Peyer's patch (tissue), 4 donors: ENCODE data around the gene PACS2. TPM values are rescaled to one million over a fixed set of nuclear protein-coding genes. Genes with fewer than 3 reads are reported as not detected.

Experiments used
- DNase-seq, 3 donors: peaks; one replicate each; pipeline ENCODE4 v3.0.0-alpha.2; 2017 to 2019
- H3K27ac ChIP-seq, 4 donors: fragments of 200-600 bp; sonication (generic); one replicate each; pipeline ENCODE4 v1.5.1; 2016 to 2019
- H3K27me3 ChIP-seq, 2 donors: fragments of 200-600 bp; sonication (generic); one replicate each; pipeline ENCODE4 v1.5.1; 2019
- H3K36me3 ChIP-seq, 3 donors: fragments of 200-600 bp; sonication (generic); one replicate each; pipeline ENCODE4 v1.5.1; 2016 to 2019
- H3K4me1 ChIP-seq, 4 donors: fragments of 200-600 bp; sonication (generic); one replicate each; pipeline ENCODE4 v1.5.1; 2016 to 2019
- H3K4me3 ChIP-seq, 4 donors: fragments of 200-600 bp; sonication (generic); 1 replicate in 3 of 4; 2 replicates in 1 of 4; pipeline ENCODE4 v1.5.1; 2016 to 2019; ENCODE audit warnings: mild to moderate bottlenecking in 1 of 4
- H3K9me3 ChIP-seq, 4 donors: fragments of 200-600 bp; sonication (generic); one replicate each; pipeline ENCODE4 v1.5.1; 2016 to 2019; ENCODE audit warnings: mild to moderate bottlenecking in 1 of 4
- POLR2A ChIP-seq, 2 donors: fragments of 450-650 bp; IDR thresholded peaks; one replicate each; pipeline ENCODE4 v1.5.1; 2017; ENCODE audit warnings: antibody characterized with exemption in 2 of 2, mild to moderate bottlenecking in 2 of 2, moderate library complexity in 2 of 2
- total RNA-seq, 4 donors: library from RNA; depleted of rRNA; stranded (reverse); fragments of >200 nt; gene quantifications; one replicate each; pipeline ENCODE4 v1.1.0, GENCODE V29; 2016
- TF ChIP-seq, protein P1 (sequence below), 6 experiments: fragments of 450-650 bp in 4 of 6; fragments of 200-600 bp in 2 of 6; sonication (generic) in 1 of 6; IDR thresholded peaks; one replicate each; pipeline ENCODE4 v1.5.1; 2017 to 2019; ENCODE audit warnings: antibody characterized with exemption in 6 of 6, mild to moderate bottlenecking in 3 of 6, moderate library complexity in 1 of 6

PACS2 gene
- total RNA-seq, 4 donors from 2014 or later: 77.2 to 158 (median 126) TPM

DNA sequence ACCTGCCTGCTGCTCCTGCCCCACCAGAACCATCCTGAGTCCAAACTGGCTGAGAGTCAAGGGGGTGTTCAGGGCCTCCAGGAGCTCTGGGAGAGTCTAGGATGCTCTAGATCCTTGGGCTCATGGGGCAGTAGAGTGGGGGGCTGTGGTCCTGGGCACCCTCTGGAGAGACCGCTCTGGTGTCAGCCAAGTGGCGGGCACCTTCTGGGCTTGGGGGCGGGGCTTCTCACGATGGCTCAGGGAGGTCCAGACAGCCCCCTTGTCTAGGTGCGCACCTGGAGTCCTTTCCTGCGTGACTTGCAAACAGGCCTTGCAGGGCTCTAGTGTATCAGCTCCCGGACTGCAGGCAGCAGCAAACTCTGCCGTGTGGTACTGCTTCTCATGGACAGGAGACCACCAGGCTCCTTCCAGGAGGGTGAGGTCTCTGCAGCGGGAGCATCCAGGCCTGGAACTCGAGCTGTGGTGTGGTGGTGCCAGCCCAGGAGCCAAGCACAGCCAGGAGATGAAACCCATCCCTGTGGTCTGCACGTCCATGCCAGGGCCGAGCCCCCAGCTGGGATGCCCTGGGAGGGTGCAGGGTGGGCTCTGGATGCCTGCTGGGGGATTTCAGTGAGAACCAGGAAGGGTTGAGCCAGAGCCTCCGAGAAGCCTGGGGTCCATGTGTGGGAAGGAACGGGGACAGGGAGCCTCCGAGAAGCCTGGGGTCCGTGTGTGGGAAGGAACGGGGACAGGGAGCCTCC, 15.0 kb downstream of the PACS2 start:
- H3K36me3 ChIP-seq: no peaks in the 10 kb centered on the region
- H3K9me3 ChIP-seq: no peaks in the 10 kb centered on the region
- TF ChIP-seq, protein P1, sequence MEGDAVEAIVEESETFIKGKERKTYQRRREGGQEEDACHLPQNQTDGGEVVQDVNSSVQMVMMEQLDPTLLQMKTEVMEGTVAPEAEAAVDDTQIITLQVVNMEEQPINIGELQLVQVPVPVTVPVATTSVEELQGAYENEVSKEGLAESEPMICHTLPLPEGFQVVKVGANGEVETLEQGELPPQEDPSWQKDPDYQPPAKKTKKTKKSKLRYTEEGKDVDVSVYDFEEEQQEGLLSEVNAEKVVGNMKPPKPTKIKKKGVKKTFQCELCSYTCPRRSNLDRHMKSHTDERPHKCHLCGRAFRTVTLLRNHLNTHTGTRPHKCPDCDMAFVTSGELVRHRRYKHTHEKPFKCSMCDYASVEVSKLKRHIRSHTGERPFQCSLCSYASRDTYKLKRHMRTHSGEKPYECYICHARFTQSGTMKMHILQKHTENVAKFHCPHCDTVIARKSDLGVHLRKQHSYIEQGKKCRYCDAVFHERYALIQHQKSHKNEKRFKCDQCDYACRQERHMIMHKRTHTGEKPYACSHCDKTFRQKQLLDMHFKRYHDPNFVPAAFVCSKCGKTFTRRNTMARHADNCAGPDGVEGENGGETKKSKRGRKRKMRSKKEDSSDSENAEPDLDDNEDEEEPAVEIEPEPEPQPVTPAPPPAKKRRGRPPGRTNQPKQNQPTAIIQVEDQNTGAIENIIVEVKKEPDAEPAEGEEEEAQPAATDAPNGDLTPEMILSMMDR (IDR thresholded peaks at IDR 0.05): no peak
- TF ChIP-seq POLR2A (IDR thresholded peaks at IDR 0.05): no peak
- H3K4me3 ChIP-seq: no peak overlapping the region
- DNase-seq: peak in 1 of 3 donors; percentile 47
- no peak overlapping the region for H3K27ac ChIP-seq
- H3K27me3 ChIP-seq: no peaks in the 10 kb centered on the region
- peaks cover 0 to 10% (median 2%) of the 10 kb centered on the region in 4 donors for H3K4me1 ChIP-seq

DNA sequence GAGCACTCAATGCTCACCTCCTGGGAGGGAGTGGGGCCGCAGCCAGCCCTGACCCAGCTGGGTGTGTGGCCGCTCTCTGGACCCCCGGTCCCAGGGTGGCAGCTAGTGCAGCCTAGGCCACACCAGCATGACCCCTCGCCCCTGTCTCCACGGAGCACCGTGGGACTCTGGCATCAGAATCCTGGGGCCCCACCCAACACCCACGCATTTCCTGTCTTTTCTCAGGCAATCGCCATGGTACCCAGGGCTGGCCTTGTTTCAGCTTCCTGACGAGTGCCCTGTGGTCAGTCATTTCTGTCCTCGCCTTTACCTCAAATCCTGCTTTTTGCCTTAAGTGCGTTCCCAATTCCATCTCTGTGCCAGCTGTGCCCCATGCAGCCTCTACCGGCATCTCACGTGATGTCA, 15.9 kb downstream of the PACS2 start:
- peak overlapping the region in 1 of 4 donors; percentile 58 for H3K27ac ChIP-seq
- H3K36me3 ChIP-seq: no peaks in the 10 kb centered on the region
- no peaks in the 10 kb centered on the region for H3K9me3 ChIP-seq
- TF ChIP-seq, protein P1 (IDR thresholded peaks at IDR 0.05): no peak
- no peak for TF ChIP-seq POLR2A (IDR thresholded peaks at IDR 0.05)
- peaks cover 0 to 6% (median 2%) of the 10 kb centered on the region in 4 donors for H3K4me1 ChIP-seq
- H3K27me3 ChIP-seq: no peaks in the 10 kb centered on the region
- peak in 1 of 3 donors; percentile 47 for DNase-seq
- no peak overlapping the region for H3K4me3 ChIP-seq

DNA sequence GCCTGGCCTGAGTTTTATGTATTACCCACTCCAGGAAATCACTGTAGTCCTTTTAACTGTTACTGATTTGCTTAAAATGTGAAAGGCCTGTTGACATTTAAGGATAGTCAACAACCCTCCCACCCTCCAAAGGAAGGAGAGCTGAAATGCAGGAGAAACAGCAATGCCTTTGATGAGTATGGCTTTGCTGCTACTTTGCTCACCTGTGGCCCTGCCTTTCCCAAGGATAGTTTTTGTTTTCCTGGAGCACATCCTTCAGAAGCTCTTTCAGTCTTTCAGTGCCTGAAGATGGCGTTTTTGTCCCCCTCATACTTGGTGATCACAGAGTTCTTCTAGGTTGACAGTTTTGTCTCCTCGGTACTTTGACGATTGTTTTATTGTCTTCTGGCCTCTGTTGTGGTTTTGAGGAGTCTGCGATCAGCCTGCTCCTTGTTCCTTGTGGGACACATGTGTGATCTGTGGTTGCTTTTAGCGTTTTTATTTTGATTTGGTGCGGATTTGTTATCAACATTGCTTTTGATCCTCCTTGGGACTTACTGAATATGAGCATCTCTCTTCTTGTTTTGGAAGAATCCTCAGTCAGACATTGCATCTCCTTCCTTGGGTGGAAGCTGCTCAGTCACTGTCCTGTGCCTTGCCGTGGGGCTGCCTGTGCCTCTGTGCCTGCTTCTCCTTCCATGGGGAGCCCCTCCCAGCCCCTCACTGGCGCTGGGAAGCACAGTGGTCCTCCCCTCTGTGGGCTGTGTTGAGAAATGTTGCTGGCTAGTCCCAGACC, 17.2 kb downstream of the PACS2 start:
- Histone ChIP-seq H3K27ac (no peak overlapping the region), H3K4me1 (peaks cover 0 to 6% (median 2%) of the 10 kb centered on the region in 4 donors), H3K9me3 (no peaks in the 10 kb centered on the region), H3K4me3 (no peak overlapping the region), H3K36me3 (no peaks in the 10 kb centered on the region), H3K27me3 (no peaks in the 10 kb centered on the region)
- no peak for DNase-seq
- no peak for TF ChIP-seq POLR2A (IDR thresholded peaks at IDR 0.05)
- TF ChIP-seq, protein P1 (IDR thresholded peaks at IDR 0.05): no peak

DNA sequence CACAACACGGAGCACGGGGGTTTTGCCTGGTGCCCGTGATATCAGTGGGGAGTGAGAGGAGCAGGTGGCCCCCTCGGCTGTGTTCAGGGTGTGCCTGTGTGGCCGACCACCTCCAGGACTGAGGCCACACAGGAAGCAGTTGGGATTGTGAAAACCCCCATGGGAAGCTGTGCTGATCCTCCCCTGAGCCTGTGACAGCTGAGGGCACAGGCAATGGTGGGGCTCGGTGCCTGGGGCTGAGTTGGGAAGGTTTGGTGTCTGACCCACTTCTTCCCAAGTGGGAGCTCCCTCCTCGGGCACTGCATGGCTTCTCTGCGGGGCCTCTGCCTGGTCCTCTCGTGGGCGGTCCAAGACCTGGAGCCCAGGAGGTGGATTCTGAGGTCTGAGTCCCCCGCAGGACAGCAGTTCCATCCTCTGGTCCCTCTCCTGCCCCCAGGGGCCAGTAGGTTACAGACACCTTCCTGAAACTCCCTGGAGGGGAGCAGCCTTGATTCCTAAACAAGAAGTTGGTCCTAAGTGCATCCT, 17.9 kb downstream of the PACS2 start:
- no peak overlapping the region for H3K27ac ChIP-seq
- no peak for TF ChIP-seq POLR2A (IDR thresholded peaks at IDR 0.05)
- TF ChIP-seq, protein P1 (IDR thresholded peaks at IDR 0.05): no peak

DNA sequence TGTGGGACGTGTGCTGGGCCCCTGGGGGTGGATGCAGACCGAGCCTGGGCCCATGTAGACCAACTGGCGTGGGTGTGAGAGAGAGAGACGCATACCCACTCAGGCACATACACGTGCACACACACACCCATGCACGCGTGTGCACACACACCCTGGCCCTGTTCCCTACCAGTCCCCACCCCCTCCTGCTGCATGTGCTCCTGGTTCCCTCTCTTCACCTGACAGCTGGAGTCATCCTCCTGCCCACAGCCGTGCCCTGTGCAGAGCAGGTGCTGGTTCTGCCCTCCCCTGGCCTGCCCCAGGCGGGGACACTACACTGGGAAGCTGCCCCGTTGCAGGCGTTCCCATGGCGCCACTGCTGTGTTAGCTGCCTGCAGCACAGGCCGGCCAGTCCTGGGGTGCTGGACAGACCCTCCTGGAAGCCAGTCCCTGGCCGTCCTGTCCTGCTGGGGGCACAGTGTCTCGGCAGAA, 18.5 kb downstream of the PACS2 start:
- DNase-seq: no peak
- peaks cover 0 to 9% (median 2%) of the 10 kb centered on the region in 4 donors for H3K4me1 ChIP-seq
- TF ChIP-seq POLR2A (IDR thresholded peaks at IDR 0.05): no peak
- TF ChIP-seq, protein P1 (IDR thresholded peaks at IDR 0.05): no peak
- no peaks in the 10 kb centered on the region for H3K36me3 ChIP-seq
- no peak overlapping the region for H3K27ac ChIP-seq
- H3K9me3 ChIP-seq: no peaks in the 10 kb centered on the region
- H3K4me3 ChIP-seq: no peak overlapping the region
- H3K27me3 ChIP-seq: no peaks in the 10 kb centered on the region

More for the DNA sequence above, 17.9 kb downstream of the PACS2 start:
- Histone ChIP-seq H3K36me3 (no peaks in the 10 kb centered on the region), H3K27me3 (no peaks in the 10 kb centered on the region), H3K4me1 (peaks cover 0 to 6% (median 2%) of the 10 kb centered on the region in 4 donors), H3K4me3 (no peak overlapping the region), H3K9me3 (no peaks in the 10 kb centered on the region)
- no peak for DNase-seq
